ENCODE measurements around the gene ABCA13.

DNA sequence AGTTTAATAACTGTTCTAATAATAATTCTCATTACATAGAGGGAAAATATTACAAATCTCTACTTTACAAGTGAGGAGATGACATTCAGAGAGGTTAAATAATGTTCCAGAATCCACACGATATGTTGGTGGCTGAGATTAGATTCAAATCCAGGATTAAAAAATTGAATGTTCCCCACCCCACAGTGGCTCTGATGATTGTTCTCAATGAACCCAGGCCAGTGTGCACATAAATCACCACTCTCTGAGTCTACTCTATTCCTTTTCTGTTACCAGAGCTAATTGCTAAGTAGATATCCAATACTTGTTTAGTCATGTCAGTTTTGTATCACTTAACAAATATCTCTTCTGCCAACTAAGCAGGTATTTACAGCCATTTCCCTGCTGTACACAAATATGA lies 281.0 kb downstream of the ABCA13 start:
- TF ChIP-seq, protein P1, sequence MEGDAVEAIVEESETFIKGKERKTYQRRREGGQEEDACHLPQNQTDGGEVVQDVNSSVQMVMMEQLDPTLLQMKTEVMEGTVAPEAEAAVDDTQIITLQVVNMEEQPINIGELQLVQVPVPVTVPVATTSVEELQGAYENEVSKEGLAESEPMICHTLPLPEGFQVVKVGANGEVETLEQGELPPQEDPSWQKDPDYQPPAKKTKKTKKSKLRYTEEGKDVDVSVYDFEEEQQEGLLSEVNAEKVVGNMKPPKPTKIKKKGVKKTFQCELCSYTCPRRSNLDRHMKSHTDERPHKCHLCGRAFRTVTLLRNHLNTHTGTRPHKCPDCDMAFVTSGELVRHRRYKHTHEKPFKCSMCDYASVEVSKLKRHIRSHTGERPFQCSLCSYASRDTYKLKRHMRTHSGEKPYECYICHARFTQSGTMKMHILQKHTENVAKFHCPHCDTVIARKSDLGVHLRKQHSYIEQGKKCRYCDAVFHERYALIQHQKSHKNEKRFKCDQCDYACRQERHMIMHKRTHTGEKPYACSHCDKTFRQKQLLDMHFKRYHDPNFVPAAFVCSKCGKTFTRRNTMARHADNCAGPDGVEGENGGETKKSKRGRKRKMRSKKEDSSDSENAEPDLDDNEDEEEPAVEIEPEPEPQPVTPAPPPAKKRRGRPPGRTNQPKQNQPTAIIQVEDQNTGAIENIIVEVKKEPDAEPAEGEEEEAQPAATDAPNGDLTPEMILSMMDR (IDR thresholded peaks at IDR 0.05; ENCODE audit: low read depth, low read length), result no peak
- TF ChIP-seq POLR2A (IDR thresholded peaks at IDR 0.05; ENCODE audit: extremely low read depth, insufficient read length), result no peak

Data from NB4 (cell line).